GM19395 (cell line): ENCODE results near the gene GRID1.

Experiments used
- ATAC-seq: cut with Tn5 transposase; IDR thresholded peaks from one replicate; pipeline ENCODE4 v1.9.1; 2021; ENCODE audit warnings: mild to moderate bottlenecking, moderate library complexity; ENCODE audit not compliant: unreplicated experiment

GRID1 gene

GRCh38 chr10:86295791-86296190 is 70.8 kb downstream of the GRID1 start:
- no peak for ATAC-seq

- ATAC-seq = no peak
These were observed 71.2 kb downstream of the GRID1 start for GRCh38 chr10:86295351-86295750.

GRCh38 chr10:86294346-86295265 is 72.0 kb downstream of the GRID1 start:
- no peak for ATAC-seq

GRCh38 chr10:86293396-86293791 is 73.2 kb downstream of the GRID1 start:
- ATAC-seq = no peak

- ATAC-seq = no peak
These were observed 73.9 kb downstream of the GRID1 start for GRCh38 chr10:86292462-86293395.

GRCh38 chr10:86291616-86292340 is 74.8 kb downstream of the GRID1 start:
- no peak for ATAC-seq

GRCh38 chr10:86290933-86291615 is 75.5 kb downstream of the GRID1 start:
- no peak for ATAC-seq

- ATAC-seq = no peak
These were observed 77.1 kb downstream of the GRID1 start for GRCh38 chr10:86289577-86289868.

GRCh38 chr10:86288695-86289576 is 77.7 kb downstream of the GRID1 start:
- ATAC-seq = no peak

GRCh38 chr10:86287966-86288579 is 78.5 kb downstream of the GRID1 start:
- no peak for ATAC-seq

GRCh38 chr10:86287110-86287793 is 79.3 kb downstream of the GRID1 start:
- no peak for ATAC-seq

GRCh38 chr10:86286236-86287109 is 80.1 kb downstream of the GRID1 start:
- no peak for ATAC-seq

GRCh38 chr10:86285136-86285790 is 81.3 kb downstream of the GRID1 start:
- no peak for ATAC-seq

- ATAC-seq = no peak
These were observed 82.1 kb downstream of the GRID1 start for GRCh38 chr10:86284355-86285105.

- ATAC-seq = no peak
These were observed 82.9 kb downstream of the GRID1 start for GRCh38 chr10:86283466-86284287.
